Measurements from ENCODE around the gene GRIN2A.

Gene GRIN2A

GRCh38 chr16:10188236-10188635, 6.0 kb upstream of the GRIN2A start:
- in situ Hi-C loops (cut with MboI; ENCODE audit: low sequenced_read_pairs) = no loop called here

- in situ Hi-C loops (cut with MboI; ENCODE audit: low sequenced_read_pairs) = no loop called here
Measured at GRCh38 chr16:10181196-10182162, 749 bp downstream of the GRIN2A start.

- in situ Hi-C loops (cut with MboI; ENCODE audit: low sequenced_read_pairs) = no loop called here
Measured at GRCh38 chr16:10180771-10181163, 1.5 kb downstream of the GRIN2A start.

- in situ Hi-C loops (cut with MboI; ENCODE audit: low sequenced_read_pairs) = no loop called here
Measured at GRCh38 chr16:10180042-10180770, 2.0 kb downstream of the GRIN2A start.

GRCh38 chr16:10178526-10178925, 3.7 kb downstream of the GRIN2A start:
- in situ Hi-C loops (cut with MboI; ENCODE audit: low sequenced_read_pairs) = no loop called here

GRCh38 chr16:10178080-10178479, 4.1 kb downstream of the GRIN2A start:
- in situ Hi-C loops (cut with MboI; ENCODE audit: low sequenced_read_pairs) = no loop called here

- in situ Hi-C loops (cut with MboI; ENCODE audit: low sequenced_read_pairs) = no loop called here
Measured at GRCh38 chr16:10172848-10173655, 9.2 kb downstream of the GRIN2A start.

- in situ Hi-C loops (cut with MboI; ENCODE audit: low sequenced_read_pairs) = no loop called here
Measured at GRCh38 chr16:10171221-10171620, 11.0 kb downstream of the GRIN2A start.

- in situ Hi-C loops (cut with MboI; ENCODE audit: low sequenced_read_pairs) = no loop called here
Measured at GRCh38 chr16:10169904-10170410, 12.3 kb downstream of the GRIN2A start.

GRCh38 chr16:10169031-10169430, 13.2 kb downstream of the GRIN2A start:
- in situ Hi-C loops (cut with MboI; ENCODE audit: low sequenced_read_pairs) = no loop called here

GRCh38 chr16:10168258-10168657, 14.0 kb downstream of the GRIN2A start:
- in situ Hi-C loops (cut with MboI; ENCODE audit: low sequenced_read_pairs) = no loop called here

- in situ Hi-C loops (cut with MboI; ENCODE audit: low sequenced_read_pairs) = no loop called here
Measured at GRCh38 chr16:10165643-10166042, 16.6 kb downstream of the GRIN2A start.

- in situ Hi-C loops (cut with MboI; ENCODE audit: low sequenced_read_pairs) = no loop called here
Measured at GRCh38 chr16:10162981-10163380, 19.2 kb downstream of the GRIN2A start.

GRCh38 chr16:10156099-10156498, 26.1 kb downstream of the GRIN2A start:
- in situ Hi-C loops (cut with MboI; ENCODE audit: low sequenced_read_pairs) = no loop called here

GRCh38 chr16:10154389-10154788, 27.8 kb downstream of the GRIN2A start:
- in situ Hi-C loops (cut with MboI; ENCODE audit: low sequenced_read_pairs) = no loop called here

- in situ Hi-C loops (cut with MboI; ENCODE audit: low sequenced_read_pairs) = no loop called here
Measured at GRCh38 chr16:10153985-10154384, 28.2 kb downstream of the GRIN2A start.

- in situ Hi-C loops (cut with MboI; ENCODE audit: low sequenced_read_pairs) = no loop called here
Measured at GRCh38 chr16:10151718-10152117, 30.5 kb downstream of the GRIN2A start.

- in situ Hi-C loops (cut with MboI; ENCODE audit: low sequenced_read_pairs) = no loop called here
Measured at GRCh38 chr16:10150906-10151305, 31.3 kb downstream of the GRIN2A start.

- in situ Hi-C loops (cut with MboI; ENCODE audit: low sequenced_read_pairs) = no loop called here
Measured at GRCh38 chr16:10145542-10146035, 36.6 kb downstream of the GRIN2A start.

- in situ Hi-C loops (cut with MboI; ENCODE audit: low sequenced_read_pairs) = no loop called here
Measured at GRCh38 chr16:10141671-10142070, 40.6 kb downstream of the GRIN2A start.

- in situ Hi-C loops (cut with MboI; ENCODE audit: low sequenced_read_pairs) = no loop called here
Measured at GRCh38 chr16:10138881-10139280, 43.3 kb downstream of the GRIN2A start.

Data from HL-60/S4 treated with phorbol 12-myristate 13-acetate at 8.2 ng/mL for 4 days and 3 days (cell line).